Smooth muscle cell (in vitro differentiated cells): ENCODE data around the gene ANKRD66. TPM values are rescaled to one million over a fixed set of nuclear protein-coding genes. Genes with fewer than 3 reads are reported as not detected.

Experiments used
- DNase-seq: peaks from one replicate; lab custom pipeline; 2025; ENCODE audit not compliant: unreplicated experiment; lab: John Stamatoyannopoulos, UW
- H2AFZ ChIP-seq: fragments of 200-600 bp; sonication (generic); 2 replicates; pipeline ENCODE4 v1.6.0; 2016; ENCODE audit warnings: antibody characterized with exemption, low read depth, mild to moderate bottlenecking
- H3F3A ChIP-seq: fragments of 200-600 bp; sonication (generic); 2 replicates; pipeline ENCODE4 v1.6.0; 2017; ENCODE audit warnings: antibody characterized with exemption, low read depth
- H3K27ac ChIP-seq: fragments of 200-600 bp; sonication (generic); 2 replicates; pipeline ENCODE4 v1.5.1; 2016; ENCODE audit warnings: low read depth, mild to moderate bottlenecking
- H3K27me3 ChIP-seq: fragments of 200-600 bp; sonication (generic); 2 replicates; pipeline ENCODE4 v1.6.1; 2016; ENCODE audit warnings: low read depth, mild to moderate bottlenecking
- H3K36me3 ChIP-seq: fragments of 200-600 bp; sonication (generic); 2 replicates; pipeline ENCODE4 v1.5.1; 2016; ENCODE audit warnings: low read depth
- H3K4me1 ChIP-seq: fragments of 200-600 bp; sonication (generic); 2 replicates; pipeline ENCODE4 v1.5.1; 2016; ENCODE audit warnings: low read depth
- H3K4me2 ChIP-seq: fragments of 200-600 bp; sonication (generic); 2 replicates; pipeline ENCODE4 v1.6.0; 2016; ENCODE audit warnings: mild to moderate bottlenecking
- H3K4me3 ChIP-seq: fragments of 200-600 bp; sonication (generic); 2 replicates; pipeline ENCODE4 v1.5.1; 2016; ENCODE audit warnings: mild to moderate bottlenecking
- H3K79me2 ChIP-seq: fragments of 200-600 bp; sonication (generic); 2 replicates; pipeline ENCODE4 v1.6.0; 2016; ENCODE audit warnings: low read depth, mild to moderate bottlenecking
- H3K9ac ChIP-seq: fragments of 200-600 bp; sonication (generic); 2 replicates; pipeline ENCODE4 v1.6.0; 2016; ENCODE audit warnings: low read depth
- H3K9me3 ChIP-seq: fragments of 200-600 bp; sonication (generic); replicated peaks from 2 replicates; pipeline ENCODE4 v1.5.1; 2016; ENCODE audit warnings: low read depth
- H4K20me1 ChIP-seq: fragments of 200-600 bp; sonication (generic); 2 replicates; pipeline ENCODE4 v1.6.0; 2016; ENCODE audit warnings: low read depth
- WGBS: methylation state at CpG from one replicate; pipeline ENCODE4 v1.1.7; 2016; ENCODE audit warnings: low lambda C conversion rate; 5-methylcytosine and 5-hydroxymethylcytosine counted together
- polyA plus RNA-seq: library from polyadenylated mRNA; unstranded; fragments of >200 nt; fragmentation: Nextera tagmentation; extraction: Ambion mirVana; gene quantifications from 2 replicates; pipeline ENCODE4 v1.2.1, GENCODE V29; 2016
- total RNA-seq: library from RNA; depleted of rRNA; stranded (reverse); fragments of >200 nt; gene quantifications from 2 replicates; pipeline ENCODE4 v1.2.3, GENCODE V29; 2014
- TF ChIP-seq, protein P1 (sequence below): fragments of 200-600 bp; sonication (generic); IDR thresholded peaks from 2 replicates; pipeline ENCODE4 v1.5.1; 2017; ENCODE audit warnings: borderline replicate concordance, mild to moderate bottlenecking, antibody characterized with exemption; ENCODE audit not compliant: insufficient read depth, poor library complexity, severe bottlenecking

The ANKRD66 gene
- total and polyA plus RNA-seq, 2 experiments from 2014 or later, result not detected

DNA sequence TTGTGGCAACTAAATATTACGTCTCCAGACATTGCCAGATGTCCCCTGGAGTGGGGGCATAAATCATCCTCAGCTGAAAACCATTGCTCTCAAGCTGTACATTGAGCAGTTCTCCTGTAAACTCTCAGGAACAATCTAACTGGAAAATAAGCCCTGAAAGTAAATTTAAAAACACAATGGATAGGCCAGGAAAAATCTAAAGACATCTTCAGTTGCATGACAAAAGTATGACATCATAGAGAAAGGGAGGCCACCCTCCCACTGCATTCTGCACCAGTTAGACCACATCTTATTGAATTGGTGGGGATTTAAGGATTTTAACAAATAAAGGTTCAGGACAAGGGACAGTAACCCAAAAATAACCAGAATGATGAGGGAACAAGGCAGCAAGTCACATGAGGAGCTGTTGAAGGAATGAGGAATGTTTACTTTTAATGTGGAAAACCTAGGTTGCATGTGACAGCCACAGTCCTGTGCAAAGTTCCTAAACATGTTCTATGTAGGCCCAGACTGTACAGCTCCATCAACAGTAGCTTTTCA lies 16.9 kb upstream of the ANKRD66 start:
- no peak for DNase-seq
- no peaks in the 10 kb centered on the region for H3K79me2 ChIP-seq
- no peak overlapping the region for H3K9ac ChIP-seq
- WGBS, result 75% methylated on average over 1 of the region's 1 CpG
- H3F3A ChIP-seq, result no peaks in the 10 kb centered on the region
- no peaks in the 10 kb centered on the region for H3K9me3 ChIP-seq
- H2AFZ ChIP-seq, result no peak overlapping the region
- no peaks in the 10 kb centered on the region for H4K20me1 ChIP-seq
- no peaks in the 10 kb centered on the region for H3K36me3 ChIP-seq
- TF ChIP-seq, protein P1, sequence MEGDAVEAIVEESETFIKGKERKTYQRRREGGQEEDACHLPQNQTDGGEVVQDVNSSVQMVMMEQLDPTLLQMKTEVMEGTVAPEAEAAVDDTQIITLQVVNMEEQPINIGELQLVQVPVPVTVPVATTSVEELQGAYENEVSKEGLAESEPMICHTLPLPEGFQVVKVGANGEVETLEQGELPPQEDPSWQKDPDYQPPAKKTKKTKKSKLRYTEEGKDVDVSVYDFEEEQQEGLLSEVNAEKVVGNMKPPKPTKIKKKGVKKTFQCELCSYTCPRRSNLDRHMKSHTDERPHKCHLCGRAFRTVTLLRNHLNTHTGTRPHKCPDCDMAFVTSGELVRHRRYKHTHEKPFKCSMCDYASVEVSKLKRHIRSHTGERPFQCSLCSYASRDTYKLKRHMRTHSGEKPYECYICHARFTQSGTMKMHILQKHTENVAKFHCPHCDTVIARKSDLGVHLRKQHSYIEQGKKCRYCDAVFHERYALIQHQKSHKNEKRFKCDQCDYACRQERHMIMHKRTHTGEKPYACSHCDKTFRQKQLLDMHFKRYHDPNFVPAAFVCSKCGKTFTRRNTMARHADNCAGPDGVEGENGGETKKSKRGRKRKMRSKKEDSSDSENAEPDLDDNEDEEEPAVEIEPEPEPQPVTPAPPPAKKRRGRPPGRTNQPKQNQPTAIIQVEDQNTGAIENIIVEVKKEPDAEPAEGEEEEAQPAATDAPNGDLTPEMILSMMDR, result no peak
- no peak overlapping the region for H3K27ac ChIP-seq
- peaks cover 68% of the 10 kb centered on the region for H3K27me3 ChIP-seq
- no peak overlapping the region for H3K4me2 ChIP-seq
- no peak overlapping the region for H3K4me3 ChIP-seq
- H3K4me1 ChIP-seq, result no peaks in the 10 kb centered on the region

GRCh38 chr6:46730921-46731461 lies 15.7 kb upstream of the ANKRD66 start:
- no peaks in the 10 kb centered on the region for H3F3A ChIP-seq
- no peak overlapping the region for H3K4me3 ChIP-seq
- 65% methylated on average over 4 of the region's 4 CpGs for WGBS
- H3K36me3 ChIP-seq, result no peaks in the 10 kb centered on the region
- H3K4me1 ChIP-seq, result no peaks in the 10 kb centered on the region
- TF ChIP-seq, protein P1, result no peak
- H4K20me1 ChIP-seq, result no peaks in the 10 kb centered on the region
- no peak overlapping the region for H3K9ac ChIP-seq
- DNase-seq, result no peak
- no peak overlapping the region for H2AFZ ChIP-seq
- H3K79me2 ChIP-seq, result no peaks in the 10 kb centered on the region
- no peak overlapping the region for H3K27ac ChIP-seq
- H3K9me3 ChIP-seq, result no peaks in the 10 kb centered on the region
- H3K27me3 ChIP-seq, result peaks cover 69% of the 10 kb centered on the region
- H3K4me2 ChIP-seq, result no peak overlapping the region

DNA sequence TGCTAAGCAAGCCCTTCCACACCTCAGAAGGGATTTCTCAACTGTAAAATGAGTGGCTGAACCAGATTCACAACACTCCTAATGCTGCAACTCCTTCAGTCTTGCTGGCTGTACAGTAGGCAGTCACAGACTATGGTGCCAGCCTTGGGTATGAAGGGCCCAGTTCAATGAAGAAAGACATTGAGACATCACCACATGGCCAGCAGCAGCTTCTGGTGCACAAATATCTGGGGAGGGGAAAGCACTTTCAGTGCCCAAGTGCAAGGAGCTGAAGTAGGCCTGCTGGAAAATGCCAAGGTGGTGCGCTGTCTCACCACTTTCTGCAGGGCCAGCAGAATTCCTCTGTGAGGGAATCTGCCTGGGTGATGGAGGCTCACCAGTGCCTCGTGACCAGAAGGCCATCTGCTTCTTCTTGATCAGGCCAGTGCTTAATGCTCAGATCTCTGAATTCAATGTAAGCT lies 13.4 kb upstream of the ANKRD66 start:
- Histone ChIP-seq H3K9me3 (no peaks in the 10 kb centered on the region), H3K4me1 (no peaks in the 10 kb centered on the region), H3F3A (no peaks in the 10 kb centered on the region), H3K79me2 (no peaks in the 10 kb centered on the region), H3K4me3 (no peak overlapping the region), H3K27ac (no peak overlapping the region), H4K20me1 (no peaks in the 10 kb centered on the region), H2AFZ (no peak overlapping the region), H3K4me2 (no peak overlapping the region), H3K9ac (no peak overlapping the region), H3K27me3 (peaks cover 69% of the 10 kb centered on the region), H3K36me3 (no peaks in the 10 kb centered on the region)
- DNase-seq, result no peak
- 89% methylated on average over 2 of the region's 2 CpGs for WGBS
- TF ChIP-seq, protein P1, result no peak
